Endothelial cell of umbilical vein (primary cell): Measurements from ENCODE around the gene NEB. TPM values are rescaled to one million over a fixed set of nuclear protein-coding genes. Genes with fewer than 3 reads are reported as not detected.

Experiments
- BruUV-seq: library from RNA; stranded (reverse); fragments of 400-500 nt; replicated peaks from 2 replicates; lab custom pipeline; 2021; lab: Mats Ljungman, UMichigan
- CTCF ChIA-PET: fragments of 300-600, 350-600 bp; sonication (Branson Sonifier 250); formaldehyde crosslinking; loops from one replicate; lab custom pipeline; 2021; ENCODE audit warnings: antibody characterized with exemption, inconsistent platforms; lab: Charles Lee
- POLR2A ChIA-PET: fragments of 300-600, 350-600 bp; sonication (Branson Sonifier 250); formaldehyde crosslinking; loops from one replicate; lab custom pipeline; 2021; ENCODE audit warnings: antibody characterized with exemption, inconsistent platforms; lab: Charles Lee
- DNase-seq: peaks from one replicate; pipeline ENCODE4 v3.0.0-alpha.2; 2011; ENCODE audit warnings: low read depth, low spot score
- FAIRE-seq: peaks from 2 replicates; lab custom pipeline; 2011; peaks lifted over from hg19 to GRCh38; lab: Jason Lieb, UNC
- H2AFZ ChIP-seq: 2 replicates; pipeline ENCODE4 v1.6.0; 2012; ENCODE audit warnings: low read depth, low read length, control low read depth, inconsistent platforms
- H3K27ac ChIP-seq: 2 replicates; pipeline ENCODE4 v1.5.1; 2011; ENCODE audit warnings: low read depth, mild to moderate bottlenecking, control low read depth, low read length, moderate library complexity; ENCODE audit not compliant: insufficient read depth
- H3K27me3 ChIP-seq, 2 experiments: 2 replicates each; pipeline versions ENCODE4 v1.6.0 to v1.6.1; 2011; ENCODE audit warnings: low read length in 2 of 2, mixed read lengths in 1 of 2; ENCODE audit not compliant: control insufficient read depth in 2 of 2, insufficient read depth in 2 of 2
- H3K36me3 ChIP-seq, 2 experiments: 2 replicates in 1 of 2; 3 replicates in 1 of 2; pipeline ENCODE4 v1.5.1; 2011; ENCODE audit warnings: low read length in 2 of 2, mild to moderate bottlenecking in 1 of 2, moderate library complexity in 1 of 2; ENCODE audit not compliant: control insufficient read depth in 2 of 2, insufficient read depth in 2 of 2; ENCODE audit errors: extremely low read depth in 1 of 2
- H3K4me1 ChIP-seq: 3 replicates; pipeline ENCODE4 v1.5.1; 2011; ENCODE audit warnings: mild to moderate bottlenecking, low read length; ENCODE audit not compliant: control insufficient read depth, insufficient read depth; ENCODE audit errors: extremely low read depth
- H3K4me2 ChIP-seq: 2 replicates; pipeline ENCODE4 v1.6.1; 2011; ENCODE audit warnings: low read length, control low read depth, mixed read lengths; ENCODE audit not compliant: insufficient read depth
- H3K4me3 ChIP-seq, 3 experiments: fragments of 200-600 bp in 1 of 3; sonication (generic), shearing (Covaris generic) in 1 of 3; replicated peaks in 1 of 3; 2 replicates each; pipeline ENCODE4 v1.5.1; 2011 to 2016; ENCODE audit warnings: control low read depth in 3 of 3, low read length in 3 of 3, mild to moderate bottlenecking in 2 of 3, inconsistent platforms in 1 of 3, low read depth in 1 of 3, moderate library complexity in 1 of 3; ENCODE audit not compliant: insufficient read depth in 1 of 3
- H3K79me2 ChIP-seq: 2 replicates; pipeline ENCODE4 v1.6.0; 2012; ENCODE audit warnings: low read length, inconsistent platforms; ENCODE audit not compliant: control insufficient read depth, insufficient read depth
- H3K9ac ChIP-seq: replicated peaks from 2 replicates; pipeline ENCODE3; 2011; ENCODE audit warnings: low read length, control low read depth; ENCODE audit not compliant: insufficient read depth; ENCODE audit errors: extremely low read depth
- H3K9me1 ChIP-seq: replicated peaks from 3 replicates; pipeline ENCODE4 v1.6.0; 2011; ENCODE audit warnings: mild to moderate bottlenecking, low read length; ENCODE audit not compliant: control insufficient read depth, insufficient read depth; ENCODE audit errors: extremely low read depth
- H3K9me3 ChIP-seq: replicated peaks from 2 replicates; pipeline ENCODE4 v1.5.1; 2012; ENCODE audit warnings: low read length, inconsistent platforms; ENCODE audit not compliant: control insufficient read depth, insufficient read depth
- H4K20me1 ChIP-seq: replicated peaks from 2 replicates; pipeline ENCODE3; 2011; ENCODE audit warnings: mild to moderate bottlenecking, low read length; ENCODE audit not compliant: control insufficient read depth, insufficient read depth; ENCODE audit errors: extremely low read depth
- CTCF ChIP-seq, 2 donors: IDR thresholded peaks; 1 replicate in 1 of 2; 2 replicates in 1 of 2; pipeline ENCODE4 v1.5.1; 2011; ENCODE audit warnings: low read length in 2 of 2, mild to moderate bottlenecking in 2 of 2, moderate library complexity in 2 of 2, control low read depth in 1 of 2, inconsistent platforms in 1 of 2, low read depth in 1 of 2; ENCODE audit not compliant: insufficient read depth in 1 of 2; ENCODE audit errors: extremely low read depth in 1 of 2
- EZH2 ChIP-seq: IDR thresholded peaks from 2 replicates; pipeline ENCODE4 v1.6.1; 2012; ENCODE audit warnings: borderline replicate concordance, low read depth, mild to moderate bottlenecking, moderate library complexity, low read length, inconsistent platforms; ENCODE audit not compliant: severe bottlenecking
- FOS ChIP-seq: IDR thresholded peaks from 2 replicates; pipeline ENCODE4 v1.6.1; 2011; ENCODE audit warnings: mild to moderate bottlenecking, low read length, moderate library complexity, borderline replicate concordance; ENCODE audit not compliant: insufficient read depth
- GATA2 ChIP-seq: IDR thresholded peaks from 2 replicates; pipeline ENCODE4 v1.7.0; 2011; ENCODE audit warnings: low read depth, mild to moderate bottlenecking, moderate library complexity, mixed read lengths, low read length; ENCODE audit not compliant: insufficient read length, insufficient read depth
- JUN ChIP-seq: IDR thresholded peaks from 2 replicates; pipeline ENCODE4 v1.6.1; 2011; ENCODE audit warnings: borderline replicate concordance, low read depth; ENCODE audit not compliant: insufficient read length, insufficient read depth
- MAX ChIP-seq: IDR thresholded peaks from 2 replicates; pipeline ENCODE4 v1.6.1; 2011; ENCODE audit not compliant: insufficient read depth, insufficient read length
- MYC ChIP-seq: IDR thresholded peaks from one replicate; pipeline ENCODE4 v1.6.1; 2011; ENCODE audit warnings: mild to moderate bottlenecking, low read depth, low read length
- POLR2A ChIP-seq: IDR thresholded peaks from 2 replicates; pipeline ENCODE4 v1.6.1; 2012; ENCODE audit warnings: low read depth, mild to moderate bottlenecking, control low read depth, low read length
- POLR2AphosphoS5 ChIP-seq: IDR thresholded peaks from 2 replicates; pipeline ENCODE4 v1.6.1; 2012; ENCODE audit warnings: low read depth, mild to moderate bottlenecking, control low read depth, low read length, moderate library complexity; ENCODE audit not compliant: insufficient read depth
- dilution Hi-C: fragments of 300-500 bp; cut with MboI; formaldehyde crosslinking; loops from one replicate; pipeline ENCODE4 v1.15.0; 2019; ENCODE audit warnings: low sequenced_read_pairs; ENCODE audit not compliant: extremely low pct_ligation_motif_present
- intact Hi-C: fragments of 100-400 bp; cut with micrococcal nuclease; formaldehyde crosslinking; loops from one replicate; pipeline ENCODE4 v1.10.0; 2022
- polyA plus RNA-seq, 4 experiments: library from polyadenylated mRNA; depleted of rRNA in 3 of 4; stranded (reverse) in 3 of 4; unstranded in 1 of 4; fragments of >200 nt; gene quantifications; 2 replicates each; pipeline versions ENCODE4 v1.2.1 to v1.2.3, GENCODE V29; 2011 to 2012; ENCODE audit warnings: missing spikeins in 1 of 4
- total RNA-seq: library from RNA; stranded (reverse); gene quantifications from 2 replicates; pipeline ENCODE4 v1.2.3, GENCODE V29; 2021

NEB gene
- total and polyA plus RNA-seq, 2 donors (not counting 3 experiments of a cell fraction or from before 2014, with no cell fraction given): 0.84 to 1.8 TPM

GRCh38 chr2:151766437-151767153 lies 32.3 kb upstream of the NEB start:
- POLR2A ChIA-PET: no interaction called here
- Histone ChIP-seq H3K4me1 (peaks cover 34% of the 10 kb centered on the region), H4K20me1 (no peaks in the 10 kb centered on the region), H3K9me1 (no peaks in the 10 kb centered on the region), H3K4me3 (no peak overlapping the region), H2AFZ (no peak overlapping the region), H3K36me3 (peaks cover 0 to 3% of the 10 kb centered on the region in 2 experiments), H3K27me3 (no peaks in the 10 kb centered on the region), H3K9me3 (no peaks in the 10 kb centered on the region), H3K9ac (no peak overlapping the region), H3K4me2 (no peak overlapping the region), H3K27ac (no peak overlapping the region), H3K79me2 (no peaks in the 10 kb centered on the region)
- BruUV-seq: no TSS peak
- CTCF ChIA-PET: interaction anchor here (1.0 to 1.6 kb wide), 2 partner anchors 148 to 259 kb away, joined by 3 to 5 read pairs; no protein-coding TSS in a partner anchor
- DNase-seq (peak; percentile 33), FAIRE-seq (peak; percentile 62)
- TF ChIP-seq FOS (no peak), GATA2 (no peak), MAX (no peak), CTCF (IDR thresholded peaks at IDR 0.05; ENCODE audit: extremely low read depth in 1 of 2, insufficient read depth in 1 of 2, low read depth in 1 of 2, low read length in 2 of 2) (no peak), POLR2AphosphoS5 (no peak), MYC (no peak), POLR2A (no peak), JUN (no peak), EZH2 (no peak)
- dilution Hi-C loops: no loop called here
- intact Hi-C loops: no loop called here
